Esophagus muscularis mucosa (tissue), 4 donors: ENCODE data around the gene TAOK1.

Source experiments
- CTCF ChIP-seq, 3 experiments: fragments of 200-600 bp in 2 of 3; fragments of 450-650 bp in 1 of 3; sonication (generic) in 2 of 3; IDR thresholded peaks; one replicate each; pipeline ENCODE4 v1.5.1; 2017 to 2019; ENCODE audit warnings: antibody characterized with exemption in 3 of 3, mild to moderate bottlenecking in 2 of 3, moderate library complexity in 1 of 3
- EP300 ChIP-seq: sonication (generic); formaldehyde crosslinking; IDR thresholded peaks from one replicate; pipeline ENCODE4 v1.6.1; 2017; ENCODE audit warnings: antibody characterized with exemption
- POLR2A ChIP-seq: fragments of 450-650 bp; IDR thresholded peaks from one replicate; pipeline ENCODE4 v1.6.1; 2017; ENCODE audit warnings: antibody characterized with exemption, moderate library complexity, mild to moderate bottlenecking, low read depth

GRCh38 chr17:29359777-29360176 lies 30.4 kb upstream of the TAOK1 start:
- no peak for TF ChIP-seq CTCF (IDR thresholded peaks at IDR 0.05)
- TF ChIP-seq EP300: no peak
- TF ChIP-seq POLR2A: no peak
